HG03139 (cell line): Measurements from ENCODE around the gene CACNA2D3.

ENCODE experiments used
- ATAC-seq: cut with Tn5 transposase; IDR thresholded peaks from one replicate; pipeline ENCODE4 v1.9.1; 2021; ENCODE audit not compliant: unreplicated experiment

Gene CACNA2D3

DNA sequence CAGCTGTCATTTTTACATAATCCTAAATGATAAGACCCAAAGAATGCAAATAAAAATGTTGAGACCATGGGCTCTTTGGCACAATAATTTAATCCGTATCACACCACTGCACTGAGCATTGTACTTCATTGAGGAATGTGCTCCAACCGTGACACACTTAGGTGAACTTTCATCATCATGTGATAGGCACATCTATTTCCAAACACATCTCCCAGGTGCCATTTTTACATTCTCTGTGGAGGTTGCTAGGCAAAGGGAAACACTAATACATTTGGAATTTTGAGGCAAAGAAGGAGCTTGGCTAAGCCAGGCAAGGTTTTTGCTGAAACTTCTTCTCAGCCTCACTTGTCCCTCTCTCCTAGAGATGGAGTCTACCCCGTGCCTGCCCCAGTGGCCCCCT, 736.8 kb downstream of the CACNA2D3 start:
- no peak for ATAC-seq

DNA sequence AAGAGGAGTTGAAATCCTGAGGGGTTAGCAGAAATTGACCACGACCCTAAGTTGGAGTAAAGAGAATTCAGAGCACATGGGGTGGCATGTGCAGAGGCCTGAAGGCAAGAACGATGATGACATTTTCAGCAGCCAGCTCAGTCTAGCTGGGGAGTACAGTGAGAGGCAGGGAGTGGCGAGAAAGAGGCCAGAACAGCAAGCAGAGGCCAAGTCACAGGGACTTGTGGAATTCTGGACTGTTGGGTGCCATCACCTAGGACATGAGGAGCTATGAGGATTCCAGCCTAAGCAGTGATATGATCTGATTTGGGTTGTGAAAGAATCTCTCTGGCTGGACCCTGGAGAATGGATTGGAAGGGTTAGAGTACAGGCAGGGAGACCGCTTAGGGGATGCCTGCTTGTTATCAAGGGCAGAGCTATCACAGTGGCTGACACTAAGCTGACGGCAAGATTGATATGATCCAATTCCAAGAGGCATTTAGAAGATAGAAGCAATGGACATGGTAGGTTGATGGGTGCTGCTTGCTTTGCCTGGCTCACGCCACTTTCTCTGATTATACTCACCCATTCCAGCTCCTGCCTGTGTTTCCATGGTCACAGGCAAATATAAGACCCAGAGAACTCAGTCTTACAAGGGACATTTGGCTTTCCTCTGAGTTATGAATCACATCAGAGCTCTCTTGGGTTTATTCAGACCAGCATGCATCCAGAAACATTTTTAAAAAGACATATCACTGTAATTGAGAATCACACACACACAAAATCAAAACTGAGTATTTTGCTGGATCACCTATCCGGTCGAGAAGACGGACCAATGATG, 739.1 kb downstream of the CACNA2D3 start:
- no peak for ATAC-seq

DNA sequence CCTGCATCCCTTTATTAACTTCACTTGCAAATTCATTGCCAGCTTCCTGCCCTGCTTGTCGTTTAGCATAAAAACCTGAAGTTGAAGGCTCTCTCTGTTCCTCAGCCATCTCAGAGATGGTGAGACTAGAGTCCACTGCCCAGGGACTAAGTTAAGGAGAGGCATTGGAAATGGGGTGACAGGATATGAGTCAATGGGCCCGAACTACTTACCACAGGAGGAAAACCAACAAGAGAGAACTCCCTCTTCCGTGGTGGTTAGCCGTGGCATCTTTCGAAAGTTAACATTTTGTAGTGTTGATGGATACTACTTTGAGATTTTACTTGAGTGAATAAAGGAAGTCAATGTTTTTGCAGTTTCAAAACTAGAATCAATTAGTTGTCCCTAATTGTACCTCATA, 740.2 kb downstream of the CACNA2D3 start:
- no peak for ATAC-seq

DNA sequence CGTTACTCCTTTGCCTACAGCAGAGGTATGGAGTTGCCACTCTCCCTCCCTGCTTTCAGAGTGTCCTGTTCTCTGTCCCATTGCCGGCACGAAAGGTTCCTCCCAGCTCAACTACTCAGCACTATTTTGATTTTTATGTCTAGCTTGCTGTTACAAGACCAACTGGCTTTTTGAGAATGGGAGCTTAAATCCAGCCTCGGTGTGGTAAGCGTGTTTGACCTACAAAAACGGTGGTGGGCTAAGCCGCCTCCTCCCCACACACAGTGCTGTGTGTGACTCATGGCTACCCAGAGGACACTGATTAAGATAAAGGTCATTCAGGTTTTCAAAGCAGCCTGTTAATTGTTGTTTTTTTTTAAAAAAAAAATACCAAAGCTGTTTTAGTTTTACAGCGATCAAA, 741.0 kb downstream of the CACNA2D3 start:
- no peak for ATAC-seq

- no peak for ATAC-seq
Measured at GRCh38 chr3:54863786-54864185, 741.4 kb downstream of the CACNA2D3 start.

GRCh38 chr3:54865316-54865715, 743.0 kb downstream of the CACNA2D3 start:
- no peak for ATAC-seq

- no peak for ATAC-seq
Measured at GRCh38 chr3:54866251-54866650, 743.9 kb downstream of the CACNA2D3 start.

DNA sequence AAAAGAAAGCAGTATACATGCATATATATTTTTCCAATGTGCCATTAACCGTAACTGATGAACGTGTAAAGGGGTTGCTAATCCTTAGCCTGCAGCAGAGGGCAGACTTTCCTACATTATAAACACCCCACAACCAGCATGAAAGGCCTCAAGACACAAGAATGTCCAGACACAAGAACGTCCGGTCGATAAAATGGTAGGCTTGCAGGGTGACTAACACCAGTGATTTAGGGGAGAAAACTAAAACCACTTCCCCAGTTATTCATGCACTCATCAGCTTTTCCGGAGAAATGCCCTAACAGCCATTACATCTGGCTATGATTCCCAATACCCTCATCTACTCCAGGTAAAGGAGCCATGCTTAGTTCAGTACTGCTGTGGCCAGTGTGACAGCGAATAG, 748.1 kb downstream of the CACNA2D3 start:
- ATAC-seq = no peak

DNA sequence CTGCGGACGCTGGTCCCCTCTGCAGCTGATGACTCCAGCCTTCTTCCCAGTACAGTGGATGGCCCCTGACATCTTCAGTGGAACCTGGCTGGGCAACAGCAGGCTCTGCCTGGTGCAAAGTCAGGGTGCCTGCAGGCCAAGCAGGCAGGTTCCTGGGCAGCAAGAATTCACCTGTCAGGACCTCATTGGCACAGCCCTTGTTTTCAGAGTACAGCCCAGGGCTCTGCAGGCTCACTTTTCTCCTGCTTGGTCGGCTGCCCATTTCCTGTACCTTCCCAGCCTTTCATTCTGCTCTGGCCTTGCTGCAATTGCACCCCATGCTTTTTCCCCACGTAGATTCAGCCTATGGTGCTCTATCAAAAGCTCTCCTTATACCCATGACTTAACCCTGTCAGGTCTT, 749.5 kb downstream of the CACNA2D3 start:
- ATAC-seq = no peak

DNA sequence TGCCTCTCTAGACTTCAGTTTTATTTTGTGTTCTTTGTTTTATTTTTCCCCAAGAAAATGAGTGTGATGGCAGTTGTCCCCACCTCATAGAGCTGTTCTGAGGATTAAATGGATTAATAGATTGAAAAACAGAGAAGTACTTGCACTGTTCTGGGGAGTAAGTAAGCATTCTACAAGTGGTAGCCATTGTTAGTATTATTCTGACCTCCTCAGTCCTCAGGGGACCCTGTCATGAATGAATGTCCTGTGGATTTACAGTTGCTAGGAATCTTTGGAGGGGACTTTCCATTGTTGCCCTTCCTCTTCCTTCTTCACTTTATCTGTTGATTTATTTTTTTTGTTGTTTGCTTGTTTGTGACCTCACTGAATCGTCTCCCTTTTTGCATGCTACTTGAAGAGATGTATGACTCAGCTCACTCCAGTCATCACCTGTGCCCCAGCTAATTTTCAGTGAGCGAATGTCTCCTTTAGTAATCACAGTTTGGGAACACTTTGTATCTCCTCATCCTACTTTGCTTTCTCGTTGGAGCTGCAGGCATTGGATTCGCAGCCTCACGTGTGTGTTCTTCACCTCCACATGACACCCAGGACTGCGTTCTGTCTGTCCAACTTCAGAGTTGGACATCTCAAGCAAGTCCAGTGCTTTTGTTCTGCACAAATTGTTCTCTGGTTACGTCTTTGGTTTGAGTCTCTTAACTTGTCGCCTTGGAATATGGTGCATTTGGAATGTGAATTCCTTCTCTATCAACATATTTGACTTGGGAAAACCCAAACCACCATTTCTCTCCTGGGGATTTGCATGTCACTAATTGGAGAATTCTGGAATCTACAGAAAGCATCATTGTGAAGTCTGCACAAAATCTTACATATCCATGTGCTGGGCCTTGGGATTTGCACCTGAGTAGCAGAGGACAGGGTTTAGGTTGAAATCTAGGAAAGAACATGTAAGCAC, 751.0 kb downstream of the CACNA2D3 start:
- no peak for ATAC-seq

GRCh38 chr3:54874816-54875556, 752.6 kb downstream of the CACNA2D3 start:
- no peak for ATAC-seq

DNA sequence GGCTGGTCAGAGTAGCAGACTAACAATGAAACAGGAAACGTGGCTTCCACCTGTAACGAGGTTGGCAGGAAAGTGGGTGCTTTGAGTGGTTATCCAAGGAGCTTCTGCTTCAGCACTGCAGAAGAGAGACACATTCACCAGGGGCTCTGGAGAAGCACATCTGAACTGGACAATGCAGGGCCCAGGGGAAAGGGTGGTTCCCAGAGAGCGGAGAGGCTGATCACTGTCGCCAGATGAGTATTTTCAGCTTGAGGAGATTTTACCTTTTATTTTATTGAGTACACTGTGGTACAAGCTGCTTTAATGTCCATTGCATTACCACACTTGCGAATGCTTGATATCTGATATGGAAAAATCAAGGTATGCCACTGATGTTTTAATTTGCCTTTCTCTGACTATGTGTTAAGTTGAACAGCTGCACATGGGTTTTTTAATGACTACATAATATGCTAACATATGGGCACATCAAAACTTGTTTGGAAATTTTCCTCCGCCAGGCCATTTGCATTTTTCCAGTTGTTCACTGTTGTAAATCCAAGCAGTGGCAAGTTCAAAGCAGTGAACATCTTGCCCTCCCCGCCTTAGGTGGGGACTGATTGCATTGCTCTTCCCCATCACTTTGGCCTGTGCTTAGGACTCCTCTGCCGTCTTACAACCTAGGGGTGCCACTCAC, 753.4 kb downstream of the CACNA2D3 start:
- no peak for ATAC-seq

DNA sequence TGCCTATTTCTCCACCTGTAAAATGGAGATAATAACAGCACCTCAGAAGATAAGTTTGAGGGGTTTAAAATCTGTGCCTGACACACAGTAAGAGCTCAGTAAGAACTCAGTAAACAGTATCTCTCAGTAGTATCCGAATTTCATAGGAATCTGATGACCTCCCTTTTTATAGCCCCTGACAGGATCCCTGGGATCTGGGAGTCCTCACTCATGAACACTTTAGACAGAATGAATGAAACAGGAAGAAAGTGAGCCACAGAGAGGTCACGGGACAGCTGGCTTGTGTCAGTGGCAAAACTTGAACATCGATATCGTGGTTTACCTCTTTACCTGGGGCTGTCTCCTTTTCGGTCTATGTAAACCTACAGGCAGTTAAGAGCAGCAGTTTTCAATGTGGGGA, 754.3 kb downstream of the CACNA2D3 start:
- no peak for ATAC-seq

- ATAC-seq = no peak
Measured at GRCh38 chr3:54877730-54878129, 755.4 kb downstream of the CACNA2D3 start.

GRCh38 chr3:54878145-54878544, 755.8 kb downstream of the CACNA2D3 start:
- ATAC-seq = no peak

DNA sequence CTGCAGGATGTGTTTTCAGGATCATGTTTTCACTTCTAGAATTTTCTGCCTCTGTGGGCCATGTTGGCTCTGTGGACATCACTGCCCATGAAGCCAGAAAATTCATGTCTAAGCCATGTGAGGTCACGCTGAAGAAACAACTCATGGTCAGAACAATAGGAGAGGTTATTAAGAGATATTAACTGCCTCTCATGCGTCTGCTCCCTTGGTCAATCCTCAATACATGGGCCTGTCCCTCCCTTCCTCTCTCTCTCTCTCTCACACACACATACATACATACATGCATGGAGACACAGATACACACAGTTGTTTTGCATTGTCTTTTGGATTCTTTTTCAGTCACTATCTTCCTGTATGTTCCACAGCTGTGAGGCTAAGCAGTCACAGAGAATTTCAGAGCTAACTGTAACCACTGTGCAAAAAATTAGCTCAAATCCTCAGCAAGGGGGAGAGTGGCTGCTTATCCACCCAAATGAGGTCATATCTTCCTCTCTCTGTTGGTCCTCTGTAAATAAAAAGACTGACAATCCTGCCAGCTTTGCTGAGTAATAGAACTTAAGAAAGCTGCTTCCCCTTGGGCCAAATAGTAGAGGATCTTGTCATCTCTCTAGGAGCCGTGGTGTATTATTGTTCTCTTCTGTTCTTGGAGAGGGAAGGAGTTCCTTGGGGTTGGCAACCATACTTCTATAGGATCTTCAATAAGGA, 759.9 kb downstream of the CACNA2D3 start:
- no peak for ATAC-seq

DNA sequence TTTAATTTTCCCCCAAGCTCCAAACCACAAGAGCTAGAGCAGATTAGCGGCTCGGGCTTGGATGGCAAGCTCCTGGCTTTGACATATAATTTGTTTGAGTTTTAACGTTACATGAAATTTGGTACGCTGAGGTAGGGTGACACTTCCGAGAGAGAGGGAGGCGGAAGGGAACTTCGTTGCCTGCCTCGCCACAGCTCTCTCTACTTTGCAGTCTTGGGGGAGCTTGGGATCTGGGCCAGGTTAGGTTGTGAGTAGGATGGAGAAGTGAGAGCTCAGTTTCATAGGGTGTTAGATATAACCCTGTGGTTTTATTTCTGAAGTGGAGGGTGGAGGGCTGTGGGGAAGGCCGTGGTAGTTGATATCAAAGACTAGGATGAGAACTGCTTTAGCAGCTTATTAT, 765.8 kb downstream of the CACNA2D3 start:
- no peak for ATAC-seq

GRCh38 chr3:54888873-54889272, 766.5 kb downstream of the CACNA2D3 start:
- ATAC-seq = no peak

DNA sequence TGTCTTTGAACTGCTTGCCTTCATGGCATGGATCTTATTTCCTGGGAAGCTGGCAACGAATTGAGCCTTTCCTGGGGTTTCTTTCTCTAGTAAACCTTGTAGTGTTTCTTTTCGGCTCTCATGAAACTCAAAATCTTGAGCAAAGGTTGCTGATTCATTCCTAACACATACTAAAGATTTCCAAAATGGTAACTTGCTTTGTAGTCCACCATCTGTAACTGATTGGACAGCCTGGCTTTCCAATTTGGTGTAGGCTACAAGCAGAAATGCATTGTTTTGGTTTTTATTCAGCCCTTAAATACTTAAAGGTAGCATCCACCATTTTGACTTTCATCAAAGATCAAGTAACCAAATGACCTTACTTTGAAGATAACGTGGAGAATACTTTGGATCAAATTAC, 767.4 kb downstream of the CACNA2D3 start:
- no peak for ATAC-seq

GRCh38 chr3:54891540-54891897, 769.2 kb downstream of the CACNA2D3 start:
- ATAC-seq = no peak
